Tongue (tissue), 2 donors: ENCODE data around the gene SMIM3. TPM values are rescaled to one million over a fixed set of nuclear protein-coding genes. Genes with fewer than 3 reads are reported as not detected.
"Not testable (repeated sequence)": the region's sequence is repeated elsewhere in the genome, so short reads cannot be mapped to it uniquely, and the experiment has no call there.

Experiments used
- DNase-seq: peaks from one replicate; pipeline ENCODE4 v3.0.0-alpha.2; 2015
- total RNA-seq: library from RNA; depleted of rRNA; stranded (reverse); fragments of >200 nt; gene quantifications from one replicate; pipeline ENCODE4 v1.2.3, GENCODE V29; 2014

SMIM3 gene
- total RNA-seq, 1 donor from 2014 or later: 7.8 TPM

GRCh38 chr5:150794927-150795326 is 16.4 kb downstream of the SMIM3 start:
- DNase-seq: no peak

GRCh38 chr5:150797384-150797783 is 18.8 kb downstream of the SMIM3 start:
- no peak for DNase-seq

DNA sequence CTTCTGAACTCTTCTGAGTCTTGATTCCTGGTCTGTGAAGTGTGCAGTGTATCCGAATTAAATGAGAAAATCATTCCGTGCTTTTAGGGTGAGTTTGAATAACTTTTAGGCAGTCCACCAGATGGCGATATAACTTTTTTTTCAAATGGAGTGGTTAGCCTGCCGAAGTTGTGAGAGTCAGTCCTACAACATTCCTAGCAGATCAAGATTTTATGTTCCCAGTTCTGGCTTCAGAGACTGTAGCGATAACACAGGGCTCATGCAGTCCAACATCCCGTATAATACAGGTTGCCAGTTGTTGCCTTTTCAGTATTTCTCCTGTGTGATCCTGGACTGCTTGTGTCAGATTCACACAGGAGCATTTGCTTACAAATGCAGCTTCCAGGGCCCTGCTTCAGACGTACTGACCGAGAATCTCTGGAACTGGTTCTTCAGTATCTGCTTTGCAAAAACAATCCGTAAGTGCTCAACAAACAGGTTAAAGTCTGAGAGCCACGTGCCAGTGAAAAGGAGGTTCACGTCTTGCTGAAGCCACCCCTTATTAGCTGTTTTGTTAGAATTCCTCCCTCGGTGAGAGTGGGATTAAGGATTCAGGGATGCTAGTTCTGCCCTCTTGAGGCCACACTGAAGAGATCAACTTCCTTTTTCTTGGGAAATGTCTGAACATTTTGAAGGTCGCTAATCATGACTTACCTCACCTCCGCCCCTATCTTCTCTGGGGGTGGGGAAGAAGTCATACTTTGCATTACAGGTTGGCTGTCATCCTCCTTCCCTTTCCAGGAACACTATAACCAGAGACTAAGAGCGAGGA is 22.8 kb downstream of the SMIM3 start:
- peak; percentile 87 for DNase-seq

DNA sequence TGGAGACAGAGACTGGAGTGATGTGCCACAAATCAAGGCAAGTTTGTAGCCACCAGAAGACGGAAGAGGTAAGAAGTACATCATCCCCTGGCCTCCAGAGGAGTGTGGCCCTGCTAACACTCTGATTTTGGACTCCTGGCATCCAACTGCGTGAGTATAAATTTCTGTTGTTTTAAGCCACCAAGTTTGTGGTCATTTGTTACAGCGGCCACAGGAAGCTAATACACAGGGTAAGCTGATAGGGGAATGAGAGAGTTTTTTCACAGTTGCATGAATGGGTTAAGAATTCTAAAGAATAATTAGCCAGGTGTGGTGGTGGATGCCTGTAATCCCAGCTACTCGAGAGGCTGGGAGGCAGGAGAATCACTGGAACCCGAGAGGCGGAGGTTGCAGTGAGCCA is 25.8 kb downstream of the SMIM3 start:
- no peak for DNase-seq

- DNase-seq: no peak
Observed at GRCh38 chr5:150809363-150809762, 30.8 kb downstream of the SMIM3 start.

DNA sequence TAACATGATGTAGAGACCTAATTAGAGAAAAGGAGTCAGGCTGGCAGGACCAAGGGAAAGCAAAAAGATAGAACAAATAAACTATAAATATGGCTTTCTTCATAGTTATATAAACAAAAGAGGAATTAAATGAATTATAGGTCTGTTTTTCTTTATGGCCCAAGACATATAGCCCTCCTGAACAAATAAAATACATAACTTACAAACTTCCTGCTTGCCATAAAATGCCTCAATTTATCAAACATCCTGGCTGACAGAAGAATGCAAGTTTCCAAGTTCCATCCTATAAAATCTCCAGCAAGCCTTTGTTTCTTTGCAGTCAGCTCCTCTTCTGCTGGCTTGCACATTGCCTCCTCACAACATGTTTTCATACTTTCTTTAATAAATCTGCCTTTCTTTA is 36.5 kb downstream of the SMIM3 start:
- DNase-seq: no peak

DNA sequence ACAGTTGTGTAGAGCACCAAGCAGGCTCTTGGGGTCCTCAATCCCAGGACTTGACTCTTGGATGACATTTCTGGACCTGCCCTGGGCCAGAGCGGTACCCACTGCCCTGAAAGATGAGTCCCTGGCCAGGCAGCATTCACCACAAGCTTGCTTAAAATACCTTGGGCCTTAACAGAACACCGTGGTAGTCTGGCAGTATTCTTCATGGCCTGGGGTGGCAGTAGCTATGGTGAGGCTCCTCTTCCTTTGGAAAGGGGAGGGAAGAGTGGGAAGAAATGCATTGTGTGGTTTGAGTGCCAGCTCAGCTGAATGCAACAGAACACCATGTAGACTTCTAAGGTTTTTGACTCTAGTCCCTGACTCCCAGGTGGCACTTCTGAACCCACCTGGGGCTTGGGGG is 38.4 kb downstream of the SMIM3 start:
- DNase-seq: no peak

DNA sequence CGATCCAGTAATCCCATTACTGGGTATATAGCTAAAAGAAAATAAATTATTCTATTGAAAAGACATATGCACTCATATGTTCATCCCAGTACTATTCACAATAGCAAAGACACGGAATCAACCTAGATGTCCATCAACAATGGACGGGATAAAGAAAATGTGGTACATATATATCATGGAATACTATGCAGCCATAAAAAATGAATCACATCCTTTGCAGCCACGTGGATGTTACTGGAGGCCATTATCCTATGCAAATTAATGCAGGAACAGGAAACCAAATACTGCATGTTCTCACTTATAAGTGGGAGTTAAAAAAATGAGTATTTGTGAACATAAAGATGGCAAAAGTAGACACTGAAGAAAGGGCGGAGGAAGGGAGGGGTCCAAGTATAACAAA is 51.2 kb downstream of the SMIM3 start:
- DNase-seq: no peak

DNA sequence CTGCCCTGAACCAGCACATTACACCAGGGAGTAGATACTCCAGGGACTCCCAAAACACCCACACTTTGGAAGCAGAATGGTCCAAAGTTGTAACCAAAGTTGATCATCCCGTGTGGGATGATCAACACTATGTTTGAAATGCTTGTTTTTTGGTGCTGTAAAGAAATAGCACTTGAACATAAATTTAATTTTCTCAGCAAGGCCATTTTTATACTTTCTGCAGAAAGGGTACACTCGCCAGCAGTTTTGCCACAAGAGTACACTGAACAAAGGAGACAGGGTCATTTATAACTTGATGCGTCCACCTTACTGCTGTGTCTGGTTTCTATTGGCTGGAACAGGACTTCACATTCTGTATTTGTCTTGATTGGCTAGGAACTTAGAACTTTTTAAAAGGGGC is 53.3 kb downstream of the SMIM3 start:
- DNase-seq: not testable (repeated sequence)

GRCh38 chr5:150836064-150836463 is 57.5 kb downstream of the SMIM3 start:
- no peak for DNase-seq

DNA sequence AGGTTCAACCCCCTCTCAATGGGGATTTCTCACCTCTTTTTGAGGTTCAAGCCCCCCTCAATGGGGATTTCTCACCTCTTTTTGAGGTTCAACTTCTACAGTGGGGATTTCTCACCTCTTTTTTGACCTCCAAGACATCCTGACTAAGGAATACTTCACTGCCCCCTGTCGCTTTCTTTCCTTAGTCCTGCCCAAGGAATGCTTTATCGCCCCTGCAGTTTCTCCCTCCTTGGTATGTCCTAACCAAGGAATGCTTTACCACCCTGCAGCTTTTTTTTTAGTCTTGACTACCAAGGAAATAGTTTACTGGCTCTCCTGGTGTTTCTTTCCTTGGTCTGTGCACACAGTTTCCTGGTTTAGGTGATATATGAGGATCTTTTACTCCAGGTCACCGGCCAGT is 58.1 kb downstream of the SMIM3 start:
- DNase-seq: no peak

DNA sequence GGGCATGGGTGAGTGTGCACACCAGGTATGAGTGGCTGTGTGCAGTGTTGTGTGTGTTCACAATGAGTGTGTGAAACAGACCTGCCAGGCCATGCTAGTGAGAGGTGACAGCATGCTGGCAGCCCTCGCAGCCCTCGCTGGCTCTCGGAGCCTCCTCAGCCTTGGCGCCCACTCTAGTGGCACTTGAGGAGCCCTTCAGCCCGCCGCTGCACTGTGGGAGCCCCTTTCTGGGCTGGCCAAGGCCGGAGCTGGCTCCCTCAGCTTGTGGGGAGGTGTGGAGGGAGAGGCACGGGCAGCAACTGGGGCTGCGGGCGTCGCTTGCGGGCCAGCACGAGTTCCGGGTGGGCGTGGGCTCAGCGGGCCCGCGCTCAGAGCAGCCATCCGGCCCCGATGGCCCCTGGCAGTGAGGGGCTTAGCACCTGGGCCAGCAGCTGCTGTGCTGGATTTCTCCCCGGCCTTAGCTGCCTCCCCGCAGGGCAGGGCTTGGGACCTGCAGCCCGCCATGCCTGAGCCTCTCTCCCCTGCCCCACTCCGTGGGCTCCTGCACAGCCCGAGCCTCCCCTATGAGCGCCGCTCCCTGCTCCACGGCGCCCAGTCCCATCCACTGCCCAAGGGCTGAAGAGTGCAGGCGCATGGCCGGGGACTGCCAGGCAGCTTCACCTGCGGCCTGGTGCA is 66.8 kb downstream of the SMIM3 start:
- not testable (repeated sequence) for DNase-seq

- DNase-seq: not testable (repeated sequence)
Observed at GRCh38 chr5:150846308-150846653, 67.7 kb downstream of the SMIM3 start, which contains the start of gene IRGM. Gene IRGM (plus strand): TSS chr5:150846521. CDS start chr5:150848124, 1,603 bp downstream.

Other genes starting within 250 kb of the SMIM3 start
- 36.6 TPM for gene SYNPO, start 138.1 kb upstream of the SMIM3 start, total RNA-seq
- 51.5 TPM for gene MYOZ3, start 117.5 kb upstream of the SMIM3 start, total RNA-seq
- 37.2 TPM for gene RBM22, start 77.7 kb upstream of the SMIM3 start, total RNA-seq
- gene DCTN4, start 19.7 kb upstream of the SMIM3 start, total RNA-seq: 64.5 TPM
- gene IRGM, start 67.8 kb downstream of the SMIM3 start, total RNA-seq: not detected
- gene ZNF300, start 126.2 kb downstream of the SMIM3 start, total RNA-seq: 7.8 TPM
- gene GPX3, start 241.8 kb downstream of the SMIM3 start, total RNA-seq: 160 TPM